ENCODE data around the gene PTPRJ.

The PTPRJ gene

DNA sequence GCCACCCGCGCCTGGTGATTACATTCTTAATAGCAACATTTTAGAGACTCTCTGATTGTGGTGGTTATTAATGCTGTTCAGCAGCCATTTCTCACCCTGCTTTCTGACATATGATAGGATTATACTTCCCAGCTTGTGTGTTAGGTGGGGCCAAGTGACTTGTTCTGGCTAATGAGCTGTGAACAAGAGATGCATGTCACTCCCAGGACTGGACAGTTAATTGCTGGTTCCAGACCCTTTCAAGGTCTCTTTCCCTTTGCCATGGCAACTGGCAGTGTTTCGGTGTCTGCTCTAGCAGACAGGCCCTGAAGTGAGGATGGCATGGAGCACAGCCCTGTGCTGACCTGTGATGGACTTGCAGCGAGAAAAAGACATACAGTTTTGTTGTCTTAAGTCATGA, 8.9 kb upstream of the PTPRJ start:
- no peak for DNase-seq (ENCODE audit: low read depth)
- TF ChIP-seq, protein P1, sequence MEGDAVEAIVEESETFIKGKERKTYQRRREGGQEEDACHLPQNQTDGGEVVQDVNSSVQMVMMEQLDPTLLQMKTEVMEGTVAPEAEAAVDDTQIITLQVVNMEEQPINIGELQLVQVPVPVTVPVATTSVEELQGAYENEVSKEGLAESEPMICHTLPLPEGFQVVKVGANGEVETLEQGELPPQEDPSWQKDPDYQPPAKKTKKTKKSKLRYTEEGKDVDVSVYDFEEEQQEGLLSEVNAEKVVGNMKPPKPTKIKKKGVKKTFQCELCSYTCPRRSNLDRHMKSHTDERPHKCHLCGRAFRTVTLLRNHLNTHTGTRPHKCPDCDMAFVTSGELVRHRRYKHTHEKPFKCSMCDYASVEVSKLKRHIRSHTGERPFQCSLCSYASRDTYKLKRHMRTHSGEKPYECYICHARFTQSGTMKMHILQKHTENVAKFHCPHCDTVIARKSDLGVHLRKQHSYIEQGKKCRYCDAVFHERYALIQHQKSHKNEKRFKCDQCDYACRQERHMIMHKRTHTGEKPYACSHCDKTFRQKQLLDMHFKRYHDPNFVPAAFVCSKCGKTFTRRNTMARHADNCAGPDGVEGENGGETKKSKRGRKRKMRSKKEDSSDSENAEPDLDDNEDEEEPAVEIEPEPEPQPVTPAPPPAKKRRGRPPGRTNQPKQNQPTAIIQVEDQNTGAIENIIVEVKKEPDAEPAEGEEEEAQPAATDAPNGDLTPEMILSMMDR (conservative IDR thresholded peaks at IDR 0.05; ENCODE audit: low read length), result no peak
- H3K4me3 ChIP-seq (ENCODE audit: low read length), result no peak overlapping the region

DNA sequence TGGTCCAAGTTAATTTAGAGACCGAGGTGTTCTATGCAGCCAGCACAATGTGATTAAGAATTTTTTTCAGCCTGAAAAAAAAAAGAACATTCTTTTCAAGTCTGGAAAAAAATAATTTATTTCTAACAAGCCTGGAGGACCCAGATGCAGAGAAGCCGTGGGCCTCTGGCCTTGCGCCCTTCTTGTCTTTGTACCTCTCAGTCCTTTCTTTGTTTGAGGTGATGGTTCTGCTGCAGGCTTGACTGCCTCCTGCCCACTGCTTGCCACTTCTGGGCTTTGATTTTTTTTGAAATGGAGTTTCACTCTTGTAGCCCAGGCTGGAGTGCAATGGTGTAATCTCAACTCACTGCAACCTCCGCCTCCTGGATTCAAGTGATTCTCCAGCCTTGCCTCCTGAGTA, 7.2 kb upstream of the PTPRJ start:
- H3K4me3 ChIP-seq (ENCODE audit: low read length), result no peak overlapping the region
- no peak for DNase-seq (ENCODE audit: low read depth)
- TF ChIP-seq, protein P1 (conservative IDR thresholded peaks at IDR 0.05; ENCODE audit: low read length), result no peak

DNA sequence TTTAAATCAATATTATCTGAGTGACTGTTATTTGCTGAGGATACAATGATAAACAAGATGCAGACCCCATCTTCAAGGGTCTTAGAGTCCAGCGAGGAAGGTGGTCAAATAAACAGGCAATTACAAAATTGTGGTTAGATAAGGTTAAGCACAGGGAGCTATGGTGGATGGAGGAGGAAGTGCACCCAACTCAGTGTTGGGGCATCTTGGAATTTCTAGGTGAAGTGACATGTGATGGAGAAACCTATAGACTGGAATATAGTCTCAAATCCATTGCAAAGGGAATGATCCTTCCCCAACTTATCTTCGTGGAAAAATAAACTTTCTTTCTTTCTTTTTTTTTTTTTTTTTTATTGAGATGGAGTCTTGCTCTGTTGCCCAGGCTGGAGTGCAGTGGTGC, 3.4 kb upstream of the PTPRJ start:
- DNase-seq (ENCODE audit: low read depth), result no peak
- no peak overlapping the region for H3K4me3 ChIP-seq (ENCODE audit: low read length)
- TF ChIP-seq, protein P1 (conservative IDR thresholded peaks at IDR 0.05; ENCODE audit: low read length), result no peak

DNA sequence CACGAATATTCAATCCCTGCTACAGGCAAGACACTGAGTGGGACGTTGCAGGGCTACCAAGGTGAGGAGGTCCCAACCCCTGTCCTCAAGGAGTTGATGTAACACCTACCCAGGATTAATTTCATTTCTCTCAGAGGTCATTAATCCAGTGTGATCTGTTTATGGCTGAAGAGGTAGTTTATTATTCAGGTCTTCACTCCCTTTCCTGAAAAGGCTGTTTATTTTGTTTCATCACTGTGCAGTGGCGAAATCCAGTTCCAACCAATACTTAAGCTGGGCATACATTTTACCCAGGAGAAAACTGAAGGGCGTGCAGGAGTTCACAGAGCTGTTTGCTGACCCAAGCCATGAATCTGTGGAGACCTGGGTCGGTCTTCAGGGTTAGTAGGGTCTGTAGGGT, 2.7 kb upstream of the PTPRJ start:
- TF ChIP-seq, protein P1 (conservative IDR thresholded peaks at IDR 0.05; ENCODE audit: low read length), result no peak

DNA sequence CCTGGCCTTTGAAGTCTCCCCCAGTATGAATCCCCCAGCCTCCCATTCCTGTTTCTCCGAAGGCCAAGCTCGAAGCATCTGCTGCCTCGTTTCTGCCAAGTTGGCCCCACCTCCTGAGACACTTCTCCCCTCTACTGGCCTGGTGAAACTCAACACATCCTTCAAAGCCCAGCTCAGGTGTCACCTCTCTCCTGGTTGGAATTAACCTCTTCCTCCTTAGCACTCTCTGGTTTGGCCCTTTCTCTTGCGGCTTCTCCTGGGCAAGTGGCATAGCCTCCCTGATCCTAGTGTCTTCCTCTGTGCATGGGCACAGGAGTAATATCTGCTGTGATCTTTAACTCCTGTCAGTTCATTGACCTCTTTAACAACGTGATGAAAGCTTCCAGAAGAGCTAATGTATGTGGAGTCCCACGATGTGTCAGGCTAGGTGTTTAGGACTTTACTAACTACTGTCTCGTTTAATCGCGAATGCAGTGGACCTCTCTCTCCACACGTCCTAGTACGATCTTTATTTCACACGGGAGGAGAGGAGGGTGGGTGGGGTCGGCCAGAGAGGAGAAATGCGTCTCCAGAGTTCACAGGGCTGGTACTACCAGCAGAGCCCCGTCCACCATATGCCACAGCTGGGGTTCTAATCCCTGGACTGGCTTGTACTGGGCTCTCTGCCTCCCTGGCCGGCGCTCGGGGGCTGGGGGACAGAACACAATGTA, 826 bp upstream of the PTPRJ start:
- H3K4me3 ChIP-seq (ENCODE audit: low read length), result peak overlapping the region; percentile 67
- TF ChIP-seq, protein P1 (conservative IDR thresholded peaks at IDR 0.05; ENCODE audit: low read length), result no peak
- no peak for DNase-seq (ENCODE audit: low read depth)

More for the DNA sequence above, 2.7 kb upstream of the PTPRJ start:
- no peak for DNase-seq (ENCODE audit: low read depth)
- no peak overlapping the region for H3K4me3 ChIP-seq (ENCODE audit: low read length)

DNA sequence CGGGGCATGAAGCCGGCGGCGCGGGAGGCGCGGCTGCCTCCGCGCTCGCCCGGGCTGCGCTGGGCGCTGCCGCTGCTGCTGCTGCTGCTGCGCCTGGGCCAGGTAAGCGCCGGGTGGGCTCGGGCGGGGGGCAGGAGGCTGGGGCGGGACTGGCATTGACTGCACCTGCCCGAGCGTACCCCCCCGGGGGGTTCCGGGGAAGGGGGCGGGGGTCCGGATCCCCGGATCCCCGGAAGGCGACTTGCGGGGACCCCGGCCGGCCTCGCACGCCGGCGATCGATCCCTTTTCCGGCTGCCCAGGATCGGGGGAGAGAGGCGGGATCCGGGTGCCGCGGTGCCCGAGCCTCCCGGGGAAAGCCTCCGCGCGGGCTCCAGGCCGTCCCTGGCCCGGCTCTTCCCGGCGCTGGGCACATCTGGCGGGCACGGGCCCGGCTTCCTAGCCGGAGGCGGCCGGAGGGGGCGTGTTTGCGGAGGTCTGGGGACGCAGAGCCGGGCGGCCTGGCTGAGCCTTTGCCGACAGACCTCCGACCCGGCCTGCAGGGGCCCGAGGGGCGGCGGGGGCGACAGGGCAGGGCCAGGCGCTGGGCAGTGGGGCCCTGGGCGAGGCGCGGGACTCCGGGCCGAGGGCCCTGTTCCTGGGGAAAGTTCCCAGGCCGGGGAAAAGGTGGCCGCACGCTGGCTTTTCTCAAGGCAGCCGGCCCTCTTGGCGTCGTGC, 705 bp downstream of the PTPRJ start:
- peak overlapping the region; percentile 67 for H3K4me3 ChIP-seq (ENCODE audit: low read length)
- peak; percentile 53 for DNase-seq (ENCODE audit: low read depth)
- TF ChIP-seq, protein P1 (conservative IDR thresholded peaks at IDR 0.05; ENCODE audit: low read length), result peak; percentile 24

All from AG10803 (cell line).